Stimulated activated CD4-positive, alpha-beta T cell treated with anti-CD3 and anti-CD28 coated beads, Interleukin-2, amount 100 ng/mL, for 4 hours (primary cell): Measurements from ENCODE around the gene PLA2G4A.

Source experiments
- DNase-seq: peaks from one replicate; pipeline ENCODE4 v3.0.0-alpha.2; 2020; ENCODE audit warnings: low read depth

The PLA2G4A gene

DNA sequence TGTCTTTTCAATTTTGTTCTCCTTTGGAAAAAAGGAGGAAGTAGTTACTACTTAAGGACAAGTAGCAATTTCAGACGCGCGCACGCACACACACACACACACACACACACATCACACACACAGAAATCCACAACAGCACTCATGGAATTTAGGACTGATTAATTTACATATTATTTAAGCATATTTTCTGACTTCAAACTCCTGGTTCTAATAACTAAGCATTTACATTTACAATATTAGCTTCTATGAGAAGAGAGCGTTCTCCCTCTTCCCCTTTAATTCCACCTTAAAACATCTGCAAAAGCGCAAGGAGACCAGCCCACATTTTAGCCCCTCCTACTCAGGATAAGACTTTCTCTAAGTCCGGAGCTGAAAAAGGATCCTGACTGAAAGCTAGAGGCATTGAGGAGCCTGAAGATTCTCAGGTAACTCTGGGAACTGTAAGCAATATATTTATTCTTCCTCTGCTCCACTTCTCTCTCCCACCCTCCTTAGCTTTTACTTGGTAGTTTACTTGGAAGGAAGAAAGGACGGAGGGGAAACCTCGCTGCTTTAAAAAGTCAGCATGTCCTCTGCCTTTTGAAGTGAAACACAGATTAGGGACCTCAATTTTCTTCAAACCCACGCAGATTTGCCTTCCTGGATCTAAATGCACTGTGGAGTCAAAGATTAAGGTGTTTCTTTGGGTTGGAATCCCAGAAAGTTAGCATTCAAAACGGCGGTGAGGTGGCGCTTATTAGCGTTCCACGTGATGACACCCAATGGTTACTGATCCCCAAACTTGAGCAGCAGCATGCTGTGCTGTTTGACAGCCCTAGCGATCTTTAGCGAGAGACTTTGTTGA lies at the start of gene PLA2G4A:
PLA2G4A (plus strand) TSS at position 339 of the 844 bp plus-strand sequence. CDS start 25,406 bp downstream, outside the sequence.
- no peak for DNase-seq

DNA sequence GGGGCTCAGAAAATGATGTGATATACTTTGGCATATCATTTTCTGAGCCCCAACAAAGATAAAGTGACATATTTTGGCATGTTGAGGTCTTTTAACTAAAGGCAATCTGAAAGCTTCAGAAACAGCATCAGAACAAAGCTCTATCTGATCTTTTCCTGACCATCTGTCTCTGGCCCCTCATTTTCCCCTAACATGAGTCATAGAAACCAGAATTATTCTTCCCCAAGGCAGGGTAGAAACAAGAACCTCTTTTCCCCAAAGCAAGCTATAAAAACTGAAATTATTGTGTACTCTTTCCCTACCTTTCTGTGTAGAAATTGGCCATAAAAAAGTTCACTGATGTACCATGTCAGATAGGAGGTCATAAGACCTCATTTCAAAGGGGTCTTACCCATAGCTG lies 48.7 kb upstream of the PLA2G4A start:
- DNase-seq, result no peak

DNA sequence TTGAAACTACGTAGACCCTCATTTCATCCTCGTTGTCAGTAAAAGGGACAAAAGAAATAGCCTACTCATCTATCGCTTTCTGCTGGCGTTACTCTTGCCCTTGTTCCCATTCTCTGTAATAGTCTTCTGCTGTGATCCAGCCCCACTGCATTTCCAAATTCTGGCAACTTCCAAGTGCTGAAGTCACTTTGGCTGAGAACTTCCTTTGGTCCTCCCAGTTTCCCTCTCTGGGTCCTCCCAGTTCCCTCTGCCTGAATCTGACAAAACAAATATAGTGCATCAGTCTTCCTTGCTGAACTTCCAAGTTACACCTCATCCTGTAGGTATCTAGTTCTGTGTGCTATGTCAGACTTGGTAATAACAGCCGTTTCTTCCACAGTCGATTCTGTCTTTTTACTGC lies 47.0 kb upstream of the PLA2G4A start:
- DNase-seq, result no peak

DNA sequence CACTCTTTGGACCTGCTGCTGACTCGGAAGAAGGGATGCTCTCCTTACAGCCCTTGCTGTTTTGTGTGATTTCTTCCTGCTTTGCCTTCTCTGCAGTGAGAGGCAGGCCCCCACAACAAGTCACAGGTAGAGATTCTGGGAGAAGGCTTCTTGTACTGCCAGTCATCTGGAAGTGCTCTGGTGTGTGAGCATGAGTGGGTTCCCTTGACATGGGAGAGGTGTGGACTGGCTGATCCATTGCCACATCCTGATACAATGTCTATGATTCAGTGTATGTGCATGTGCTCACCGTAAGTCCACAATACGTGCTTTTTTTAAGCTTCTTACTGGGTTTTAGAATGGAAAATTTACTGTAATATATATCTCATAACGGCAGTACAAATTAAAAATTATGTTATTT lies 46.0 kb upstream of the PLA2G4A start:
- no peak for DNase-seq

DNA sequence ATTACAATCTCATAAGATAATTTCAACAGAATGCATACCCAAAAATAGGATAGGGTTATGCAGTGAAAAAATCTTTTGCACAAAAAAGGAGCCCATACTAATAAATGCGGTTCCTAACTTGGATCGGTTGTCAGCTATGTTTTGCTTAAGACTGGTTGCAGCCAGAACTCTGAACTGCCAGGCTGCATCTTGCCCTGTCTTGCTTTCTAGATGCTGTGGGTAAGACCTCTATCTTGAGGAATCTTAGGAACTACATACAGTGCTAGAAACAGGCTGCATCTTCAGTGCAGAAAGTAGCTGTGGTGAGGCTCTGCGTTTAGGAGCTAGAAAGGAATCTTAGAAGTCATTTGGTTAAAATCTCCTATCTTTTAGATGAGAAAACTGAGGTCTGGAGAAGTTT lies 45.6 kb upstream of the PLA2G4A start:
- no peak for DNase-seq

DNA sequence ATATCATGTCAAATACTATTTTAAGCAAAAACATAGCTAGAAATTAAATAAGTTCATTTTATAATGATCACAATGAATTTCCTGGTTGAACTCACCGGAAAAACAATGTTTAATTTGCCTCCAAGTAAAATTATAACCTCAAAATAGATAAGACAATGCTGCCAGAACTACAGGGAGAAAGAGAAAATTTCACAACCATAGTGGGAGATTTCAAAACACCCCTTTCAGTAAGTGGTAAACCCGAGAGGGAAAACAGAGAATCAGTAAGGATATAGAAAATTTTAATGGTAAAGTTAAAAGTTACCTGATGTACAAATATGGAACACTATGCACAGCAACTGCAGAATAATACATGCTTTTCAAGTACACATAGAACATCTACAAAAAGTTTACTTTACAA lies 43.2 kb upstream of the PLA2G4A start:
- DNase-seq, result no peak

DNA sequence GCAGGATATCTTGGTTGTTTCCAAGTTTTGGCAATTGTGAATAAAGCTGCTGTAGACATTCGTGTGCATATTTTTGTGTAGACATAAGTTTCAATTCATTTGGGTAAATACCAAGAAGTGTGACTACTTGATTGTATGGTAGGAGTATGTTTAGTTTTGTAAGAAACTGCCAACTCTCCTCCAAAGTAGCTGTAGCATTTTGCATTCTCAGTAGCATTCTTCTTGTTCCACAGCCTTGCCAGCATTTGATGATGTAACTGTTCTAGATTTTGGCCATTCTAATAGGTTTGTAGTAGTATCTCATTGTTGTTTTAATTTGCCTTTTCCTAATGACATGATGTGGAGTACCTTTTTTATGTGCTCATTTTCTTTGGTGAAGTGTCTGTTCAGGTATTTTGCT lies 38.6 kb upstream of the PLA2G4A start:
- no peak for DNase-seq

DNA sequence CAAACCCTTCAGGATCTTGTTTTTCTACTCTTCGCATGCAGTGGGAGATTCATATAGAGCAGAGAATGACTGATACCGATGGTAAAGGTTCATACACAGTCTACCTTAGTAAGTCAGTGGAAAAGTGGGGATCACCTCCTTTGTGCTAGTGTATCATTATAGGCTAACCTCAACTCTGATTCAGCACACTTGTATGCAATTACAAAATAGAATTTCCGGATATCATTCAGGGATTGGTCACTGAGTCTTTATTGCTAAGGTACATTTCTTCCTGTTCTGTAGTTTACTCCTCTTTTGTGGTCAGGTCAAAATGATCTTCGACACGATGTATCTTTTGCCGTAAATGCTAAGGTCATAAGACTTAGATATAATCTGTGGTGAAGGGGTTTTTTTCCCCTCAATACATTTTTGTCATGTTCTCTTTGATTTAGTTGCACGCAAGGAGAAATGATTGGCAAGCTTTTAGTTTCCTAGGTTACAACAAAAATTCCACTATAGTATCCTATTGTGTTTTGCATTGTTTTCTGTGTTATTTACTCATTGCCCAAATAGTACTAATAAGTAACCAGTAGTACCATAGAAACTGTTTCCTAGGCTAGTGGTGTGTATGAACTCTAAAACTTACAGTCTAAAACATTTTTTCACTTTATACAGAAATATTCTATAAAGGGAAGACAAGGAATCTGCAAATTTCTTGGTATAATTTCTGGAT lies 35.7 kb upstream of the PLA2G4A start:
- DNase-seq, result no peak

DNA sequence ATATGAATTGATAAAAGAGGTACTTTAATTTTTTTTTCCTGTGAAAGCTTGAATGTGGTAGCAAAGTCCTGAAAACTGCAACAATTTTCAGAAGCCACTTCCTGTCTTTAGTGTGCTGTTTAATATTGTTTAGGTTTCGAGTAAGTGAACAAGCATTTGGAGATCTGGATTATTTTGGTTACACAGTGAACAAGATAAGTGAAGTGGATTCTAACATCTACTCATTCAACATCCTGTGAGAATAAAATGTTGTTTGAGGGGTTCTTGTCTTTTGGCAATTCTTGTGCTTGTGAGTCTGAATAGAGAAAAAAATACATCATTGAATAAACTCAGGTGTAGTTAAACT lies 35.2 kb upstream of the PLA2G4A start:
- no peak for DNase-seq

DNA sequence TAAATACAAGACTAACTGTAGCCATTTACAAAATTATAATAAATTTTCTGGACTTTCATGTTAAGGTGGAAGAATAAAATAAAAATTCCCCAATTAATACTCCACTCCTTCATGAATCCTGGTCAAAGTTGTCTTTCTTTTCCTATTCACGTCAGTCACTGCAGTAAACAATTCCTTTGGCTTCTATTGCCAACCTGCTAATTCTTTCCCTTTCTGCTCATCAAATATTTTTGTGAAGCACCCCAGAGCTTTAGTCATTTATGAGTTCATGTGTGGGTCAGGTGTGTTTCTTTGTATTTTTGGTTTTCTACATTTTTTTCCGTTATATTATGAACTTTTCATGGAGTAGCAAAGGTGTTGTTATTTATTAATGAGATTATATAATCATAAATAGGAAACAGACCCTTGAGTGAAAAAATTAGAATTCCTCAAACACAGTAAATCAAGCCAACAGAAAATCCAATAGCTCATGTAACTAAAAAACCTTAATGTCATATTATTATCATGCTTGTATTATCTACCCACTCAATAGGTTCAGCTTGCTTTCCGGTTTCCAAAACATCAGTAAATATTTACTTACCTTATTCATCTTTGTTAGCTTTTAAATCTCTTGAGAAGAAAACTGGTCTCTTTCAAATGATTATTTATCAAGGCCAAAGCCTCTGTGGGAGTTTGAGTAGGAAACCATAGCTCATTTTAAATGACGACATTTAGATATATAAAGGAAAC lies 29.6 kb upstream of the PLA2G4A start:
- DNase-seq, result no peak

DNA sequence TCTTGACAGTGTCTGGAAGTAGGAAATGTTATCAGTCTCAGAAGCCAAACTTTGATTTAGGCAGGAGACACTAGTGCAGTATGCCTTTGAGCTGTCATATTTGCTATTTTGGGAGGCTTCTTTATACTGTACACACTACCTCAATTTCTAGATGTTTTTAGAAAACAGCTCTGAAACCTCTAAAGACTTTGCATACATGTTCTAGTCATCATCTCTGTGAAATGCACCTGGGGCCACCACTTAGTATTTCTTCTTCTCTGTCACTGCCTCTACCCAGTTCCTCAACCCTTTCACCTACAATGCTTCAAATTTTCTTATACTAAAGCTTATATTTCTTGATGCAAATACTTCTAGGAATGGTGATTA lies 29.1 kb upstream of the PLA2G4A start:
- no peak for DNase-seq

DNA sequence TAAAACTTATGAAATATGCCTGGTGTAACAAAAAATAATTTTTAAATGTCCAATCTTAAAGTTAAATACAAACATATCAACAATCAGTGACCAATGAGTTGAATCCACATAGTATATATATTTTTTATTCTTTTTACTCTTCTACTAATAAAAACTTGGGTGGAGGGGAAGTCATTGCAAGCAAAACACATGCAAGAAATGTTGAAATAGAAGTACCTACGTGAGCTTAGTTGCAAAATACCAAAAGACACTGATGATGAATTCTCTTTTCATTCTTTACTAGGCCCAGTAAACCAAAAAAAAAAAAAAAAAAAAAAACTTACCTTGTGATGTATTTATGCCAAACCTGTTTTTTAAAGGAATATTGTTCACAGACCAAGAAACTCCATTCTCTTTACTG lies 26.4 kb upstream of the PLA2G4A start:
- DNase-seq, result no peak

DNA sequence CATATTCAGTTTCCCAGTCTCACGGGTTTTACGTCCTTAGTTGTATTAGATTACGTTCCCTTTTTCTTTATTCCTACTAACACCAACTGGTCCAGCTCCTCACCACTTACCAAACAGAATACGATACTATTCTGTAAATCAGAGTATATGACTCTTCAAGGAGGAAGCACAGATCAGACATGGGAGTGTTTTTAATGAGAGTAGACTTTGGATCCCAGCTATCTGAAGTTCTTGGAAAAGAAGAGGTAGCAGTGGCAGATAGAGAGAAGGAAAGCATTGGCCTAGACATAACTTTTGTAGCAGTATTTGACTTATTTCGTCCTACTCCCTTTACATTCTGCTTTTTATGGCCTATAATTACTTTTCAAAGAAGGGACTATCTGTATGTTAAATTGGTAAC lies 24.1 kb upstream of the PLA2G4A start:
- no peak for DNase-seq

DNA sequence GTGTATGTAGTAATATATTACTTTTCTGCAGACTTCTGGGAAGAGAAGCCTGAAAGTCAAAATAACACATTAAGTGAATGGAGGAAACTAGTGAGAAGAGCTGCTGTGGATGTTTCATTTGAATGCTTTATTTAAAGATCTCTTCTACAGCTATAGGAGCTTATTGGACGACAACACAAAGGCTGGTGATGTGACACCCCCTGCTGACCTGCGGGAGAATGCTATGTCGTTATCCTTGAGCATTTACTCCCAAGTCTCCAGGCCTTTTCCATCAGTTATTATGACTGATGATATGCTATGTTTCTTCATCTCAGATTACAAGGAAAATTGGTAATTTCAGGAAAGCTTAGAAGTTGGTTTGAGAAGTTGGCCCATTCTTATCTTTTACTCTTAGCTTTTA lies 22.3 kb upstream of the PLA2G4A start:
- DNase-seq, result no peak

DNA sequence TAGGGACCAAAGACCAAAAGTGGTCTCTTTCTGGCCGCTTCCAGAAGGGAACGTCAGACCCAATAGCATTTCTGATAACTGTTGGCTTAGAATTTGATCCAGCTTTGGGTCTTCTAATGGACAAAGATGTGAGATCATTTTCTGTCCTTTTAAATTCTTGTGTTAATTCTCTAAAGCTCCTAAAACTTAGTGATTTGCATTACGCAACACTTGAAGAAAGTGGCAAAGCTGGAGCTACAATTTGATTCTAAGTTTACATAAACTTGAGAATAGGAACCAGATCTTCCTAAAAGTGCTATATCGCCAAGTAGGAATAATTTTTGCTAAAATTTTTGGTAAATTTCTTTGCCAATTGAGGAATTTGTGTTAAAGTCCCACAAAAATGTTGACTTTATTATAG lies 21.6 kb upstream of the PLA2G4A start:
- no peak for DNase-seq

DNA sequence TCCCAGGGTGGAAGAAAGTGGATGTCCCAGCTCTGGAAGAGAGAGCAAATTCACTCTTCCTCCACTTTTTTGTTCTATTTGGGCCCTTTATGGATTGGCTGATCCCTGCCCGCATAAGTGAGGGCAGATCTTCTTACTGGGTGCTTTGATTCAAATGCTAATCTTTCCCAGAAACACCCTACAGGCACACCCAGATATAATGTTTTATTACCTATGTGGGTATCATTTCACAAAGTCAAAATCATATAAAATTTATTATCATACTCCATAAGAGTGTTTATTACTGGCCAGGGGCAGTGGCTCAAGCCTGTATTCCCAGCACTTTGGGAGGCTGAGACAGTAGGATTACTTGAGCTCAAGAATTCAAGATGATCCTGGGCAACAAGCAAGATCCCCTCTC lies 16.9 kb upstream of the PLA2G4A start:
- no peak for DNase-seq

DNA sequence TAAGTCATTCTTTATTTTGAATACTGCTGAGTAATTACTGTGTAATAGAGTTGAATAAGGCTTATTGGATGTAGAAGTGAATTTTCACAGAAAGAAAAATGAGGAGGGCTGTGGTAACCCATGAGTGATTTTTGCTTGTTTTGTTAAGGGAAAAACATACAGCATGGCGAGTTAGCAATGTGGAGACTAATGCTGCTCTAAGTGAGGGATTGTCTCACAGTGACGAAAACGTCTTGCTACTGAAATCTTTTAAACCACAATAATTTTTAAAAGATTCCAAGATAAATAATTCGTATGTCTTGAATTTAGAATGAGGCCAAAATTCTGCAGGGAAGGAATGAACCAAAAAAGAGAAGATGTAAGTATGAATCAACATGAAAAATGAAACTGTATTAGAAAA lies 16.2 kb upstream of the PLA2G4A start:
- DNase-seq, result no peak

DNA sequence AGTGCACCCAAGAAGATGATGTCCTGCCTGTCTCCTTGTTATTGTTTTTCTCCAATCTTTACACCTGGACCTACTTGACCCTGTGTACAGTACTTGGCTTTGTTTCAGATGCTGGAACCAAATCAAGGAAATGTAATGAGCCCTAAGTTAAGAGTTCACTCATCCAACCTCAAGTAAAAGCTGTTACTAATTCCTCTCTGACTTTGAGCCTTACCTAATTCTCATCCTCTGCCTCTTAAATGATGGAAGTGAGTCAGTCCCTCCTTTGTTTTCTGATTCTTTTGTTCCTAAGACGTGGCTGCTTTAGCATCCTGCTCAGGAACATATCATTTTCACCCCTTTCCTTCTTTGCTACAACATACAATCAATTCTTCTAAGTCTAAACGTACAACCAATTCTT lies 15.3 kb upstream of the PLA2G4A start:
- no peak for DNase-seq

DNA sequence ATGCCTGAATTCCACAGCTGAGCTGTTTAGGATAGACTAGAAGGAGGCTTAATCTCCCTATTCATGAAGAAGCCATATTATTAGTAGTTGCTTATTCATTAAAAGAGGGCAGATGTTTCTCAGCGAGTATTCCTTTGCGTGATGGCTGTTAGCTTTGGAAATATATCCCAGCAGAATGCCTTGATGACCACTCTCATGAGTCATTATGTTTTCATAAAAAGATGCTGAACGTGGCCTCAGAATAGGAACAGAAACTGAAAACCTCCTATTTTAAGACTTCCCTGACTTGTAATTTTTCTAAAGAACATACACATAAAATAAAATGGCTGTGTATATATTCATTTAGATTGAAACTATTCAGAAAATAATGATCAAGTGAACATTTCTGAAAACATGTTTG lies 9.6 kb upstream of the PLA2G4A start:
- no peak for DNase-seq

DNA sequence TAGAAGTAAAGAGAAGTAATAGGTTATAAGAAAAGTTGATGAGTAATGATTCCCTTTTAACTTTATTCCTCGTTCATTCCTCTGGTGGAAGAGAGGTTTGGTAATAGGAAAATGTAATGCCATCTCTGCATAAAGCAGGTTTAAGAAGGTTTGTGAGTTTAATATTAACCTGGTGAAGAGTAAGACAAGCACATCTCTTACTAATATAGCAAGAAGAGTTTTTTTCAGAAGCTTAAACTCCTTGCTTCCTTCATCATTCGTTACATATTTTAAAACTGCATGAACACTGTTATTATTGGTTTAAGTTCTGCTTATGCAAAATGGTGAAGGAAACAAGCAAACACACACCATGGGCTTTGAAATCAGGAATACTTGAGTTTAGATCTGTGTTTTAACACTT lies 9.2 kb upstream of the PLA2G4A start:
- DNase-seq, result no peak

DNA sequence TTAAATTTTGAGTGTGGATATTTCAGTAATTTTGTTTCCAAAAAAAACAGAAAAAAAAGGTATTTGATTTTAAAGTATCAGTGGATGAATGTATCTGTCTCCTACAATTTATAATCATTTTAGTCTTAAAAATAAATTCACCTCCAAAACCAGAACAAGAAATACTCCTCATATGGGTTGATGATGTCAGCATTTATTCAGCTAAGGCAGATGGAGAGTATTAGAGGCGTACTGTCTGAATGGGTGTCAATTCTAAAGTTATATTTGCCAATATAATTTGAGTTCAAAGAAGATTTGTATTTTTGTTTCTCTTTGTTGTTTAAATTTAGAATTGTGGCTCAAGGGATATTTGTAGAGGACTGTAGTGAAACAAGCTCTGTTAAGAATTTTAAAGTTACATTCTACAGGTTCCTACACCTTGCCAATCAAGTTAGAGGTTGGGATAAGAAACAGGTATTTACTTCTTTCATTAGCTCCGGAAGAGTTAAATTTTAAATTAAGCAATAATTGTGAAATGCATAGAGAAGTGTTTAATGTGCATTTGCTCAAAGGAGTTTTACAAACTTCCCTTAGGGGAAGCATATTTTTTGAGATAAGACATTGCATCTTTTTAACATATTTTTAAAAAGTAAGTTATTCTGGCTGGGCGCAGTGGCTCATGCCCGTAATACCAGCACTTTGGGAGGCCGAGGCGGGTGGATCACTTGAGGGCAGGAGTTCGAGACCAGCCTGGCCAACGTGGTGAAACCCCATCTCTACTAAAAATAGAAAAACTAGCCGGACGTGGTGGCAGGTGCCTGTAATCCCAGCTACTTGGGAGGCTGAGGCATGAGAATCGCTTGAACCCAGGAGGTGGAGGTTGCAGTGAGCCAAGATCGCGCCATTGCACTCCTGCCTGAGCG lies 1.2 kb downstream of the PLA2G4A start:
- no peak for DNase-seq

DNA sequence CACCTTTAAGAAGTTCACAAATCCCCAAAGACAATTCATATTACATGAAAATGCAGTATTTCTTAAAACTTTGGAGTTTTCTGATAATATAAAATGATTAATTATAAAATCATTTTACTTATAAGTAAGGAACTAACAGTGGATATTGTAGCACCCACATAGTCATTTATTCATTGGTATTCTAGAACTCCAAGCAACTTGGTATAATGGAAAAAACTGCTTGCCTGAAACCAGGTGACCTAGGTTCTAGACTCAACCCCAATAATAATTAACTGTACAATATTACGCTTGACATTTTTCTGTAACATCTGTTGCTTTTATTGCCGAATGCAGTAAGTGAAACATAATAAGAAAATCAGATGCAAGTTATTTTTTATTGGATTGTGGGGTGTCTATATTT lies 2.4 kb downstream of the PLA2G4A start:
- DNase-seq, result no peak
